HFF-Myc (cell line): ENCODE data around the gene HS2ST1.
"Not testable (repeated sequence)": the region's sequence is repeated elsewhere in the genome, so short reads cannot be mapped to it uniquely, and the experiment has no call there.

Experiments
- DNase-seq: peaks from one replicate; pipeline ENCODE4 v3.0.0-alpha.2; 2011; ENCODE audit warnings: low read depth; ENCODE audit errors: extremely low read depth
- H3K4me3 ChIP-seq: replicated peaks from 2 replicates; pipeline ENCODE4 v1.5.1; 2011; ENCODE audit warnings: low read depth, mild to moderate bottlenecking, control low read depth, low read length
- CTCF ChIP-seq: IDR thresholded peaks from 2 replicates; pipeline ENCODE4 v1.5.1; 2012; ENCODE audit warnings: mild to moderate bottlenecking, low read depth, low read length, control low read depth; ENCODE audit errors: missing control alignments

Gene HS2ST1

GRCh38 chr1:87056974-87057373, 142.5 kb downstream of the HS2ST1 start:
- H3K4me3 ChIP-seq: no peak overlapping the region
- DNase-seq: no peak
- TF ChIP-seq CTCF: no peak

- DNase-seq: no peak
- TF ChIP-seq CTCF: no peak
- no peak overlapping the region for H3K4me3 ChIP-seq
Observed at GRCh38 chr1:87058343-87058649, 143.9 kb downstream of the HS2ST1 start.

- TF ChIP-seq CTCF: no peak
- peak; percentile 39 for DNase-seq
- H3K4me3 ChIP-seq: no peak overlapping the region
Observed at GRCh38 chr1:87061742-87062156, 147.3 kb downstream of the HS2ST1 start.

- TF ChIP-seq CTCF: no peak
- DNase-seq: no peak
- H3K4me3 ChIP-seq: no peak overlapping the region
Observed at GRCh38 chr1:87062687-87063086, 148.3 kb downstream of the HS2ST1 start.

- no peak for TF ChIP-seq CTCF
- no peak overlapping the region for H3K4me3 ChIP-seq
- DNase-seq: no peak
Observed at GRCh38 chr1:87064309-87064708, 149.9 kb downstream of the HS2ST1 start.

GRCh38 chr1:87064986-87065385, 150.6 kb downstream of the HS2ST1 start:
- no peak overlapping the region for H3K4me3 ChIP-seq
- TF ChIP-seq CTCF: no peak
- no peak for DNase-seq

- DNase-seq, H3K4me3 ChIP-seq: not testable (repeated sequence)
Observed at GRCh38 chr1:87066708-87067107, 152.3 kb downstream of the HS2ST1 start.
